Fibroblast of pulmonary artery (primary cell): ENCODE measurements around the gene ERFE.
A peak's percentile ranks its signal among the peaks of the same experiment; 100 is the strongest.

Experiments used
- DNase-seq: peaks from one replicate; pipeline ENCODE4 v3.0.0-alpha.2; 2010; ENCODE audit warnings: low read depth
- H3K4me3 ChIP-seq: replicated peaks from 2 replicates; pipeline ENCODE4 v1.5.1; 2011; ENCODE audit warnings: low read depth, mild to moderate bottlenecking, control low read depth, low read length, moderate library complexity
- TF ChIP-seq, protein P1 (sequence below): IDR thresholded peaks from 2 replicates; pipeline ENCODE4 v1.5.1; 2011; ENCODE audit warnings: mild to moderate bottlenecking, control low read depth, low read length, inconsistent platforms; ENCODE audit errors: missing control alignments

ERFE gene

DNA sequence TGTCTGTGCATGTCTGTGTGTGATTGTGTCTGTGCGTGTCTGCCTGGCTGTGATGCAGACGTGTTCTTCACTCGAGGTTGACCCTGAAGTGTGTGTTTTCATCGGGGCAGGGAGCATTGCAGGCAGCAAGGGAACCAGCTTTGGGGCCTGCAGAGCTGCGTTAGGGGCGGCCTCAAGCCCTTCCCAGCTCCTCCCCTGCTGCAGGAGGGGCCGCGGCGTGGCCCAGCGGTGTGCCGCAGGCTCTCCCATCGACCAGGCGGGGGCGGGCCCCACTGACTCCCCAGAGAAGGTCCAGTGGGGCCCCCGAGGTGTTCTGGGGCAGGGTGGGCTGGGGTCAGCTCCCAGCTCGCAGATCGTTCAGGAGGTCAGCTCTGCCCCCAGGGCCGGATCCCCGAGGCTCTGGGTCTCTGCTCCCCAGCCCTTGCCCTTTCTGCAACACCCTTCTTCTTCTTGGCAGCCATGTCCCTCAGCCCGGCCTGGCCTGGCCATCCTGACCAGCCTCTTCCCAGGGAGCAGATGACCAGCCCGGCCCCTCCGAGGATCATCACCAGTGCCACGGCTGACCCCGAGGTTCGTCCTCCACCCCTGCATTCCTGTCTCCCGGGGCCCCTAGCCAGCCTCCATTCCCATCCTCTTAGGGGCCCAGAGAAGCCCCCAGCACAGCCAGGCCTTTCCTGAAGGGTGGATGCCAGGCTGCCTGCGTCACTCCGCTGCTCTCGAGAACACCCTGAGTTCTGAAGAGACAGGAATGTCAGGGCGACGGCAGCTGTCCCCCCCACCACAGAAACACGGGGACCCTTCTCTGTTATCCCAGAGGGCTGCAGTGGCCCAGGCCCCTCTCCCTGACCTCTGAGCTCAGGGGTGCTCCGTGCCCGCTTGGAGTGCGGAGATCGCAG lies 31.4 kb upstream of the ERFE start:
- TF ChIP-seq, protein P1, sequence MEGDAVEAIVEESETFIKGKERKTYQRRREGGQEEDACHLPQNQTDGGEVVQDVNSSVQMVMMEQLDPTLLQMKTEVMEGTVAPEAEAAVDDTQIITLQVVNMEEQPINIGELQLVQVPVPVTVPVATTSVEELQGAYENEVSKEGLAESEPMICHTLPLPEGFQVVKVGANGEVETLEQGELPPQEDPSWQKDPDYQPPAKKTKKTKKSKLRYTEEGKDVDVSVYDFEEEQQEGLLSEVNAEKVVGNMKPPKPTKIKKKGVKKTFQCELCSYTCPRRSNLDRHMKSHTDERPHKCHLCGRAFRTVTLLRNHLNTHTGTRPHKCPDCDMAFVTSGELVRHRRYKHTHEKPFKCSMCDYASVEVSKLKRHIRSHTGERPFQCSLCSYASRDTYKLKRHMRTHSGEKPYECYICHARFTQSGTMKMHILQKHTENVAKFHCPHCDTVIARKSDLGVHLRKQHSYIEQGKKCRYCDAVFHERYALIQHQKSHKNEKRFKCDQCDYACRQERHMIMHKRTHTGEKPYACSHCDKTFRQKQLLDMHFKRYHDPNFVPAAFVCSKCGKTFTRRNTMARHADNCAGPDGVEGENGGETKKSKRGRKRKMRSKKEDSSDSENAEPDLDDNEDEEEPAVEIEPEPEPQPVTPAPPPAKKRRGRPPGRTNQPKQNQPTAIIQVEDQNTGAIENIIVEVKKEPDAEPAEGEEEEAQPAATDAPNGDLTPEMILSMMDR, result peak; percentile 4
- H3K4me3 ChIP-seq, result no peak overlapping the region
- DNase-seq, result peak; percentile 43

DNA sequence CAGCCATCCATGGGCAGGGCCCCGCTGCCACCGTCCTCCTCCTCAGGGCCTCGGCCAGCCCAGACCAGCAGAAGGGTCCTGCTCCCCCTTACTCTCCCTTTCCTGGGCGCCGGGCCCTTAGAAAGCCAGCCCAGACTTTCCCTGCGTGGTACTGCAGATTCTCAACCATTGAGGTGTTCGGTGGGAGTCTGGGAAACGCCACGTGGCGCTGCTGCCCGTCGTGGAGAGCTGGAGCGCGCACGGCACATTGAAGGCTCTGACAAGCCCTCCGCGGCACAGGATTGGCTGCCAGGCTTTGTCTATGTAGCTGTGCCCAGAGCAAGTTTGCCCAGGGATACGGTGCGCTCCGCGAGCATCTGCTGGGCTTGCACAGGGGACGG lies 30.7 kb upstream of the ERFE start:
- DNase-seq, result no peak
- H3K4me3 ChIP-seq, result no peak overlapping the region
- TF ChIP-seq, protein P1, result no peak

GRCh38 chr2:238128534-238129001 lies 30.2 kb upstream of the ERFE start:
- DNase-seq, result no peak
- no peak overlapping the region for H3K4me3 ChIP-seq
- TF ChIP-seq, protein P1, result no peak

DNA sequence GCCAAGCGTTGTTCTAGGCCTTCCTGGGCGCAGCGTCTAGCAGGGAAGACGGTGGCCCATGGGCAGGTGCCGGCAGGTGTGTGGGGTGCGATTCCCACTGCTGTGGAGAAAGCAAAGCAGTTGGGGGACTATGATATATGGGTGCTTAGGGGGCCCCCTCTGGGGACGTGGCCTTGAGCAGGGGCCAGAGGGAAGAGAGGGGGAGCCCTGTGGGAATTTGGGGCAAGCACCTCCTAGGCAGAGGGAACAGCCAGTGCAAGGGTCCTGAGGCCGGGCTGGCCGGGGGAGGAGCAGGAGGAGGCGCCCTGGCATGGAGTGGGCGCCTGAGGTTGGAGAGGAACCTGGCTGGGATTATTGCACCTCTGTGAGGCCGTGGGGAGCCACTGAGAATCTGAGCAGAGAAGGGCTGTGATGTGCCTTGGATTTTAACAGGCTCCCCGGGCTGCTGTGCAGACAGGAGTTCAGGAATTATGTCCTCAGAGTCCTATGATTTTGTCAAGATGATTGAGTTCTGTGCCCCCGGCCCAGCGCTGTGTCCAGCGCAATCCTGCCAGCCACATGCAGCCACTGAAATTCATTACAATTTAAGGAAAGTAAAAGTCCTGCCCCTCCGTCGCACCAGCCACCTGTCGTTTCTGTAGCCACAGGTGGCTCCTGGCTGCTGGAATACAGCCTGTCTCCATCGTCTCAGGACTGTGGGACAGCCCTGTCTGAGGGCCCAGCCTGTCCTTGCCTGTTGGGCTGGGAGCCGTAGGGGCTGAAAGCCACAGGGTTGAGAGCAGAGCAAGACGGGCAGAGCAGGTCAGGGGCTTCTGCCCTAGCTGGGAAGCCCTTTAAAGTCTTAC lies 29.4 kb upstream of the ERFE start:
- TF ChIP-seq, protein P1, result no peak
- no peak overlapping the region for H3K4me3 ChIP-seq
- no peak for DNase-seq

DNA sequence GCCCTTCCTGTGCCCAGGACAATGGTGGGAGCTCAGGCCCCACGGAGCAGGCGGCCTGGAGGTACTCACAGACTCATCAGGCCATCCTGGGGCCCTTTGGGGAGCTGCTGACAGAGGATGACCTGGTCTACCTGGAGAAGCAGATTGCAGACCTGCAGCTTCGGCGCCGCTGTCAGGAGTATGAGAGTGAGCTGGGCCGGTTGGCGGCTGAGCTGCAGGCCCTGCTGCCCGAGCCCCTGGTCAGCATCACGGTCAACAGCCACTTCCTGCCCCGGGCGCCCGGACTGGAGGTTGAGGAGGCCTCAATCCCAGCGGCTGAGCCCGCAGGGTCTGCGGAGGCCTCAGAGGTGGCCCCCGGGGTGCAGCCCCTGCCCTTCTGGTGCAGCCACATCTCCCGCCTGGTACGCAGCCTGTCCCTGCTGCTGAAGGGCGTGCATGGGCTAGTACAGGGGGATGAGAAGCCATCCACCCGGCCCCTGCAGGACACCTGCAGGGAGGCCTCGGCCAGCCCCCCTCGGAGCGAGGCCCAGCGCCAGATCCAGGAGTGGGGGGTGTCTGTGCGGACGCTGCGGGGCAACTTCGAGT lies 28.6 kb upstream of the ERFE start:
- TF ChIP-seq, protein P1, result no peak
- no peak overlapping the region for H3K4me3 ChIP-seq
- no peak for DNase-seq

GRCh38 chr2:238130696-238131628 lies 27.8 kb upstream of the ERFE start:
- no peak overlapping the region for H3K4me3 ChIP-seq
- DNase-seq, result no peak
- TF ChIP-seq, protein P1, result no peak
